Measurements from ENCODE around the gene FXN. TPM values are rescaled to one million over a fixed set of nuclear protein-coding genes. Genes with fewer than 3 reads are reported as not detected.

The FXN gene
- total RNA-seq, 2 experiments from 2014 or later = 6.9 to 36.1 TPM

- no peaks in the 10 kb centered on the region for H3K9me3 ChIP-seq (ENCODE audit: low read length)
- intact Hi-C loops (cut with micrococcal nuclease; ENCODE audit: unreplicated experiment) = no loop called here
- H3K9me2 ChIP-seq (ENCODE audit: insufficient read depth, low read length) = no peaks in the 10 kb centered on the region
- no peak overlapping the region for H3K27ac ChIP-seq (ENCODE audit: low read depth, low read length, poor library complexity, severe bottlenecking)
- no peak overlapping the region for H3K4me2 ChIP-seq (ENCODE audit: low read length)
- H3K79me2 ChIP-seq (ENCODE audit: insufficient read depth, low read depth, low read length) = no peaks in the 10 kb centered on the region
- H4K20me1 ChIP-seq (ENCODE audit: insufficient read depth, low read length) = no peaks in the 10 kb centered on the region
- peaks cover 52% of the 10 kb centered on the region; the same call in 1 of the 2 replicates for H3K36me3 ChIP-seq (ENCODE audit: insufficient read depth, low read length)
- no peak overlapping the region for H2AFZ ChIP-seq (ENCODE audit: low read length)
- ChIA-PET POLR2A (no interaction called here), CTCF (ENCODE audit: unreplicated experiment) (no interaction called here)
- no peak overlapping the region for H3K4me3 ChIP-seq (ENCODE audit: low read depth, low read length, poor library complexity, severe bottlenecking)
- no peak for TF ChIP-seq EZH2phosphoT487 (IDR thresholded peaks at IDR 0.05; ENCODE audit: borderline replicate concordance, low read depth, low read length)
- no peak for TF ChIP-seq CTCF (conservative IDR thresholded peaks at IDR 0.05; ENCODE audit: low read length)
- no peak for DNase-seq (ENCODE audit: low spot score)
- BruUV-seq (replicated peaks) = no TSS peak
- H3K4me1 ChIP-seq (ENCODE audit: insufficient read depth, low read length, poor library complexity, severe bottlenecking) = no peaks in the 10 kb centered on the region
These were observed 30.1 kb downstream of the FXN start for GRCh38 chr9:69065660-69066059.

GRCh38 chr9:69066955-69067354, 31.4 kb downstream of the FXN start:
- no peaks in the 10 kb centered on the region for H3K9me2 ChIP-seq (ENCODE audit: insufficient read depth, low read length)
- DNase-seq (ENCODE audit: low spot score) = no peak
- TF ChIP-seq CTCF (conservative IDR thresholded peaks at IDR 0.05; ENCODE audit: low read length) = no peak
- TF ChIP-seq EZH2phosphoT487 (IDR thresholded peaks at IDR 0.05; ENCODE audit: borderline replicate concordance, low read depth, low read length) = no peak
- BruUV-seq (replicated peaks) = no TSS peak
- peaks cover 48% of the 10 kb centered on the region; the same call in 1 of the 2 replicates for H3K36me3 ChIP-seq (ENCODE audit: insufficient read depth, low read length)
- intact Hi-C loops (cut with micrococcal nuclease; ENCODE audit: unreplicated experiment) = no loop called here
- POLR2A ChIA-PET = no interaction called here
- no peak overlapping the region for H3K4me2 ChIP-seq (ENCODE audit: low read length)
- no peaks in the 10 kb centered on the region for H4K20me1 ChIP-seq (ENCODE audit: insufficient read depth, low read length)
- no peaks in the 10 kb centered on the region for H3K9me3 ChIP-seq (ENCODE audit: low read length)
- H3K27ac ChIP-seq (ENCODE audit: low read depth, low read length, poor library complexity, severe bottlenecking) = no peak overlapping the region
- no peaks in the 10 kb centered on the region for H3K79me2 ChIP-seq (ENCODE audit: insufficient read depth, low read depth, low read length)
- no peak overlapping the region for H2AFZ ChIP-seq (ENCODE audit: low read length)
- CTCF ChIA-PET (ENCODE audit: unreplicated experiment) = no interaction called here
- H3K4me3 ChIP-seq (ENCODE audit: low read depth, low read length, poor library complexity, severe bottlenecking) = no peak overlapping the region
- H3K4me1 ChIP-seq (ENCODE audit: insufficient read depth, low read length, poor library complexity, severe bottlenecking) = no peaks in the 10 kb centered on the region

GRCh38 chr9:69070201-69070600, 34.6 kb downstream of the FXN start:
- TF ChIP-seq CTCF (conservative IDR thresholded peaks at IDR 0.05; ENCODE audit: low read length) (no peak), EZH2phosphoT487 (IDR thresholded peaks at IDR 0.05; ENCODE audit: borderline replicate concordance, low read depth, low read length) (no peak)
- CTCF ChIA-PET (ENCODE audit: unreplicated experiment) = no interaction called here

More at GRCh38 chr9:69070201-69070600, 34.6 kb downstream of the FXN start:
- peaks cover 39% of the 10 kb centered on the region; the same call in 1 of the 2 replicates for H3K36me3 ChIP-seq (ENCODE audit: insufficient read depth, low read length)
- BruUV-seq (replicated peaks) = no TSS peak
- intact Hi-C loops (cut with micrococcal nuclease; ENCODE audit: unreplicated experiment) = no loop called here
- no peak for DNase-seq (ENCODE audit: low spot score)
- no peak overlapping the region for H2AFZ ChIP-seq (ENCODE audit: low read length)
- H3K9me2 ChIP-seq (ENCODE audit: insufficient read depth, low read length) = no peaks in the 10 kb centered on the region
- H3K4me3 ChIP-seq (ENCODE audit: low read depth, low read length, poor library complexity, severe bottlenecking) = no peak overlapping the region
- H3K27ac ChIP-seq (ENCODE audit: low read depth, low read length, poor library complexity, severe bottlenecking) = no peak overlapping the region
- H3K79me2 ChIP-seq (ENCODE audit: insufficient read depth, low read depth, low read length) = no peaks in the 10 kb centered on the region
- H4K20me1 ChIP-seq (ENCODE audit: insufficient read depth, low read length) = no peaks in the 10 kb centered on the region
- no peaks in the 10 kb centered on the region for H3K4me1 ChIP-seq (ENCODE audit: insufficient read depth, low read length, poor library complexity, severe bottlenecking)
- no peaks in the 10 kb centered on the region for H3K9me3 ChIP-seq (ENCODE audit: low read length)
- POLR2A ChIA-PET = no interaction called here
- H3K4me2 ChIP-seq (ENCODE audit: low read length) = no peak overlapping the region
